ENCODE results near the gene RANGAP1. TPM values are rescaled to one million over a fixed set of nuclear protein-coding genes. Genes with fewer than 3 reads are reported as not detected.

Gene RANGAP1
- total and polyA plus RNA-seq, 2 of the 13 experiments (the other 11 are each of a cell fraction or from before 2014, with no cell fraction given): 51.8 to 83.9 TPM

GRCh38 chr22:41241133-41241676 is 44.8 kb downstream of the RANGAP1 start (continued):
- no peak for TF ChIP-seq DRAP1 (CRISPR knock-in tag; IDR thresholded peaks at IDR 0.05)
- TF ChIP-seq GABPB1 (CRISPR knock-in tag; IDR thresholded peaks at IDR 0.05): 0 out of 2 replicates have a peak, but pooled peaks have one; percentile 0
- TF ChIP-seq MED1 (CRISPR knock-in tag; IDR thresholded peaks at IDR 0.05): 0 out of 2 replicates have a peak, but pooled peaks have one; percentile 1
- TF ChIP-seq CBX5 (CRISPR knock-in tag; IDR thresholded peaks at IDR 0.05; ENCODE audit: borderline replicate concordance): 0 out of 2 replicates have a peak, but pooled peaks have one; percentile 0
- no peak for TF ChIP-seq TAF1 (CRISPR knock-in tag; IDR thresholded peaks at IDR 0.05)
- TF ChIP-seq HOXD1 (CRISPR knock-in tag; IDR thresholded peaks at IDR 0.05): no peak
- TF ChIP-seq MTA3 (CRISPR knock-in tag; IDR thresholded peaks at IDR 0.05): no peak
- 0 out of 2 replicates have a peak, but pooled peaks have one; percentile 20 for TF ChIP-seq ZNF362 (CRISPR knock-in tag; IDR thresholded peaks at IDR 0.05; ENCODE audit: borderline replicate concordance)
- peak; percentile 81 for TF ChIP-seq ZKSCAN1 (IDR thresholded peaks at IDR 0.05; ENCODE audit: low read length)
- TF ChIP-seq CBFB (CRISPR knock-in tag; IDR thresholded peaks at IDR 0.05): 0 out of 2 replicates have a peak, but pooled peaks have one; percentile 3
- TF ChIP-seq ZNF646 (CRISPR knock-in tag; IDR thresholded peaks at IDR 0.05): no peak
- TF ChIP-seq UBTF (CRISPR knock-in tag; IDR thresholded peaks at IDR 0.05): peak; percentile 19; the same call in 1 of the 2 replicates
- no peak for TF ChIP-seq ZNF605 (CRISPR knock-in tag; IDR thresholded peaks at IDR 0.05)
- no peak for TF ChIP-seq SP1 (IDR thresholded peaks at IDR 0.05)
- peak; percentile 5 for TF ChIP-seq SP1 (CRISPR knock-in tag; IDR thresholded peaks at IDR 0.05)
- peak; percentile 9; the same call in 1 of the 2 replicates for TF ChIP-seq PATZ1 (CRISPR knock-in tag; IDR thresholded peaks at IDR 0.05)
